Pancreas (tissue), 10 donors: ENCODE results near the gene GPR12. TPM values are rescaled to one million over a fixed set of nuclear protein-coding genes. Genes with fewer than 3 reads are reported as not detected.
"Not testable (repeated sequence)": the region's sequence is repeated elsewhere in the genome, so short reads cannot be mapped to it uniquely, and the experiment has no call there.

ENCODE experiments used
- ATAC-seq, 4 donors: fragments of 200-7000 bp; cut with Tn5 transposase; one replicate each; pipeline versions ENCODE4 v1.8.0 to v1.9.1; 2020; ENCODE audit warnings: mild to moderate bottlenecking in 4 of 4, moderate library complexity in 4 of 4
- DNase-seq, 6 donors: peaks; one replicate each; pipeline ENCODE4 v3.0.0-alpha.2; 2020
- FAIRE-seq: peaks from 2 replicates; lab custom pipeline; 2012; peaks lifted over from hg19 to GRCh38; lab: Jason Lieb, UNC
- H3K27ac ChIP-seq, 4 donors: fragments of 200-600 bp; sonication (generic); 1 replicate in 3 of 4; 2 replicates in 1 of 4; pipeline versions ENCODE4 v1.5.0 to v1.8.0; 2020
- H3K27me3 ChIP-seq, 4 donors: fragments of 200-600 bp; one replicate each; pipeline ENCODE4 v1.8.0; 2021
- H3K36me3 ChIP-seq, 3 donors: fragments of 200-600 bp; sonication (generic) in 1 of 3; one replicate each; pipeline versions ENCODE4 v1.5.0 to v1.8.0; 2020 to 2021
- H3K4me1 ChIP-seq, 3 donors: fragments of 200-600 bp; one replicate each; pipeline ENCODE4 v1.8.0; 2021
- H3K4me3 ChIP-seq, 4 donors: fragments of 200-600 bp; sonication (generic) in 2 of 4; one replicate each; pipeline versions ENCODE4 v1.5.0 to v1.8.0; 2020 to 2021
- H3K9me3 ChIP-seq, 4 donors: fragments of 200-600 bp; one replicate each; pipeline ENCODE4 v1.8.0; 2021
- WGBS, 2 donors: extraction: QIAGEN DNeasy Blood & Tissue Kit; methylation state at CpG; one replicate each; pipeline ENCODE4 v1.1.7; 2013; 5-methylcytosine and 5-hydroxymethylcytosine counted together
- intact Hi-C, 3 donors: fragments of 100-400 bp; cut with DNase I; formaldehyde crosslinking; loops; one replicate each; pipeline versions ENCODE4 v1.11.1 to v1.14.2; 2022
- polyA plus RNA-seq, 2 donors: library from polyadenylated mRNA; stranded (reverse); fragments of 200-250 nt; gene quantifications; one replicate each; pipeline ENCODE4 v1.2.3, GENCODE V29; 2013
- total RNA-seq, 6 donors: library from RNA; stranded (reverse); fragmentation: NEBNext Ultra II Directional in 4 of 6; extraction: Animal tissue kit (Norgen Biotek cat#: 25700) in 4 of 6; gene quantifications; one replicate each; pipeline versions ENCODE4 v1.2.1 to v1.2.4, GENCODE V29; 2021 to 2023
- TF ChIP-seq, protein P1 (sequence below), 4 donors: fragments of 200-600 bp; sonication (generic) in 3 of 4; IDR thresholded peaks; one replicate each; pipeline versions ENCODE4 v1.5.0 to v1.8.0; 2021; ENCODE audit warnings: antibody characterized with exemption in 4 of 4
- donor health status: healthy with polysubstance abuse.
- donor health status: DM: no; HTN: no; CAD: no; lungs with moderate emphysema.
- donor health status: DM: no; HTN: no; CAD: no.
- donor health status: control.
- donor health status: control.
- donor health status: Bipolar disorder and iron deficiency.
- donor health status: DM: yes; HTN: yes; CAD: no.
- donor health status: DM: no; HTN: no; CAD: no.
- donor health status: DM: no; HTN: no; CAD: no.
- donor health status: DM: yes; HTN: yes; CAD: no.

Gene GPR12
- total and polyA plus RNA-seq, 8 donors: 0.05 TPM; not detected in 7

DNA sequence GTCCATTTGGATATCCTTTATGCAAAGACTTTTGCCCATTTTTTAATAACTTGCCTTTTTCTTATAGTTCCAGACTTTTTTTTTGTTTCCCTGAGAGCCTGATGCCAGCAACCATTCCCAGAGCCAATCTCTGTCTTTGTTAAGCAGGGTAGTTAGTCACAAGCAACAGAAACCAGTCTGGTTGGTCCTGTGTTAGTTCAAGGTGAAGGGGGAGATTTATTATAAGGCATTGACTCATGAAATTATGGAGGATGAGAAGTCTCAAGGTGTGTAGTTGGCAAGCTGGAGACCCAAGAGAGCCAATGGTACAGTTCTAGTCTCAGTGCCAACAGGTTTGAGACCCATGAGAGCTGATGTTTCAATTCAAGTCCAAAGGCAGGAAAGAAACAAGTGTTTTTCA, 33.0 kb downstream of the GPR12 start:
- H3K4me3 ChIP-seq: no peak overlapping the region
- no peaks in the 10 kb centered on the region for H3K36me3 ChIP-seq
- no peaks in the 10 kb centered on the region for H3K4me1 ChIP-seq
- no peaks in the 10 kb centered on the region for H3K9me3 ChIP-seq
- no peaks in the 10 kb centered on the region for H3K27me3 ChIP-seq
- intact Hi-C loops: no loop called here
- no peak overlapping the region for H3K27ac ChIP-seq
- TF ChIP-seq, protein P1, sequence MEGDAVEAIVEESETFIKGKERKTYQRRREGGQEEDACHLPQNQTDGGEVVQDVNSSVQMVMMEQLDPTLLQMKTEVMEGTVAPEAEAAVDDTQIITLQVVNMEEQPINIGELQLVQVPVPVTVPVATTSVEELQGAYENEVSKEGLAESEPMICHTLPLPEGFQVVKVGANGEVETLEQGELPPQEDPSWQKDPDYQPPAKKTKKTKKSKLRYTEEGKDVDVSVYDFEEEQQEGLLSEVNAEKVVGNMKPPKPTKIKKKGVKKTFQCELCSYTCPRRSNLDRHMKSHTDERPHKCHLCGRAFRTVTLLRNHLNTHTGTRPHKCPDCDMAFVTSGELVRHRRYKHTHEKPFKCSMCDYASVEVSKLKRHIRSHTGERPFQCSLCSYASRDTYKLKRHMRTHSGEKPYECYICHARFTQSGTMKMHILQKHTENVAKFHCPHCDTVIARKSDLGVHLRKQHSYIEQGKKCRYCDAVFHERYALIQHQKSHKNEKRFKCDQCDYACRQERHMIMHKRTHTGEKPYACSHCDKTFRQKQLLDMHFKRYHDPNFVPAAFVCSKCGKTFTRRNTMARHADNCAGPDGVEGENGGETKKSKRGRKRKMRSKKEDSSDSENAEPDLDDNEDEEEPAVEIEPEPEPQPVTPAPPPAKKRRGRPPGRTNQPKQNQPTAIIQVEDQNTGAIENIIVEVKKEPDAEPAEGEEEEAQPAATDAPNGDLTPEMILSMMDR (IDR thresholded peaks at IDR 0.05): no peak
- ATAC-seq (no peak), DNase-seq (no peak), FAIRE-seq (no peak)

DNA sequence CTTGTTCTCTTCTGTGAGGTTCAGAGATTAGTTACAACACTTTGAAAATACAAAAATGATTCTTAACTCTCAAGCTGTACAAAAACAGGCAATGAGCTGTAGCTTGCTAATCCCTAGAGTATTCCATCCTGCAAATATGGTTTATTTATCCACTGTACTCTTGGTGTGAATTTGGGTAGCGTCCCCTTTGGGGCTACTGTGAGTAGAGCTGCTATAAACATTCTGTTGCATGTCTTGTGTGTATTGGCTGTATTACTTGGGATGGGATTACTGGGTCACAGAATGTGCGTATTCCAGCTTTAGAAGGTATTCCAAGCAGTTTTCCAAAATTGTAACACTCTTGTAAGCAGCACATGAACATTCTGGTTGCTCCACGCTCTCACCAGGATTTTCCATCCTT, 33.5 kb downstream of the GPR12 start:
- Histone ChIP-seq H3K4me3 (no peak overlapping the region), H3K4me1 (no peaks in the 10 kb centered on the region), H3K9me3 (no peaks in the 10 kb centered on the region), H3K27me3 (no peaks in the 10 kb centered on the region), H3K27ac (no peak overlapping the region), H3K36me3 (no peaks in the 10 kb centered on the region)
- DNase-seq (no peak), ATAC-seq (no peak), FAIRE-seq (no peak)
- WGBS, 2 donors: 69 to 81% methylated on average over 3 of the region's 3 CpGs
- TF ChIP-seq, protein P1 (IDR thresholded peaks at IDR 0.05): no peak
- intact Hi-C loops: no loop called here

DNA sequence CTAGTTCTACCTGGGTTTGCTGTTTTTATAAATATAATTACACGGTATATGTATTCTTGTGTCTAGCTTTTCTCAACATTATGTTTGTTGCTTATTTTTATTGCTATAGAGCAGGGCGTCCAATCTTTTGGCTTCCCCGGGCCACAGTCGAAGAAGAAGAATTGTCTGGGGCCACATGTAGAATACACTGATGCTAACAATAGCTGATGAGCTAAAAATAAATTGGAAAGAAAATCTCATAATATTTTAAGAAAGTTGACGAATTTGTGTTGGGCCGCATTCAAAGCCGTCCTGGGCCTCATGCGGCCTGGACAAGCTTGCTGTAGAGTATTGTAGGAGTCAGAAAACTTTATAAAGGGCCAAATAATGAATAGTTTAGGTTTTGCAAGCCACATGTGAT, 33.9 kb downstream of the GPR12 start:
- FAIRE-seq: no peak
- no peaks in the 10 kb centered on the region for H3K36me3 ChIP-seq
- 85 to 87% methylated on average over 8 of the region's 8 CpGs for WGBS, 2 donors

DNA sequence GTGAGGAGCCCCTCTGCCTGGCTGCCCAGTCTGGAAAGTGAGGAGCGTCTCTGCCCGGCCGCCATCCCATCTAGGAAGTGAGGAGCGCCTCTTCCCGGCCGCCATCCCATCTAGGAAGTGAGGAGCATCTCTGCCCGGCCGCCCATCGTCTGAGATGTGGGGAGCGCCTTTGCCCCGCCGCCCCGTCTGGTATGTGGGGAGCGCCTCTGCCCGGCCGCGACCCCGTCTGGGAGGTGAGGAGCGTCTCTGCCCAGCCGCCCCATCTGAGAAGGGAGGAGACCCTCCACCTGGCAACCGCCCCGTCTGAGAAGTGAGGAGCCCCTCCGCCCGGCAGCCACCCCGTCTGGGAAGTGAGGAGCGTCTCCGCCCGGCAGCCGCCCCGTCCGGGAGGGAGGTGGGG, 37.0 kb downstream of the GPR12 start:
- H3K4me1 ChIP-seq, H3K27me3 ChIP-seq, DNase-seq, H3K4me3 ChIP-seq, H3K36me3 ChIP-seq, H3K9me3 ChIP-seq, FAIRE-seq, ATAC-seq, intact Hi-C loops, H3K27ac ChIP-seq: not testable (repeated sequence)
- 90 to 93% methylated on average over 9 to 17 of the region's 31 CpGs for WGBS, 2 donors

More for the DNA sequence above, 33.9 kb downstream of the GPR12 start:
- TF ChIP-seq, protein P1 (IDR thresholded peaks at IDR 0.05): no peak
- Histone ChIP-seq H3K27me3 (no peaks in the 10 kb centered on the region), H3K4me1 (no peaks in the 10 kb centered on the region), H3K9me3 (no peaks in the 10 kb centered on the region), H3K27ac (no peak overlapping the region), H3K4me3 (no peak overlapping the region)
- DNase-seq (no peak), ATAC-seq (no peak)
- intact Hi-C loops: no loop called here

DNA sequence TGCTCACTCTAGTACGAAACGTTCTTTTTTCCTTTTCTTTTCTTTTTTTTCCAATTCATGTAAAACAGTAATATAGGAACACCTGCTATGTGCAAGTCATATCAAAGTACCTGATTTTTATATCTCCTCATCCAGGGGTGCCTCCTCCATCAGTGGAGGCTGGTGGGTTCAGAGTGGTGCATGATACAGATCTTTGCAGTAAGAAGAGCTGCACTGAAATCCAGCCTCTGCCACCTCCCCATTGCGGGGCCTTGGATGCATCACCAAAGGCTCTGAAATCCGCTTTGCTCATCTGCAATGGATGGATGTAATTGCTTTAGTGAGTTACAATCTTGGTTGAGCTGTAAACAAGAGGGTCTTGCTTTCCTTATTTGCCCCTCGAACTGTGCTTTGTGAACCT, 38.3 kb downstream of the GPR12 start:
- Histone ChIP-seq H3K4me1 (no peaks in the 10 kb centered on the region), H3K36me3 (no peaks in the 10 kb centered on the region), H3K27me3 (no peaks in the 10 kb centered on the region), H3K27ac (no peak overlapping the region), H3K9me3 (no peaks in the 10 kb centered on the region), H3K4me3 (no peak overlapping the region)
- TF ChIP-seq, protein P1 (IDR thresholded peaks at IDR 0.05): no peak
- 58 to 71% methylated on average over 5 of the region's 5 CpGs for WGBS, 2 donors
- FAIRE-seq (no peak), ATAC-seq (no peak), DNase-seq (no peak)
- intact Hi-C loops: no loop called here
